Naive B cell (primary cell): Measurements from ENCODE around the gene ACTRT2. TPM values are rescaled to one million over a fixed set of nuclear protein-coding genes. Genes with fewer than 3 reads are reported as not detected.

Experiments used
- ATAC-seq, 2 donors: fragments of 150-1000 bp; cut with Tn5 transposase; 2 replicates each; pipeline ENCODE4 v1.10.0; 2021; ENCODE audit warnings: low read depth in 2 of 2, mild to moderate bottlenecking in 2 of 2, moderate library complexity in 2 of 2
- DNase-seq: peaks from one replicate; pipeline ENCODE4 v3.0.0; 2022
- H3K27ac Mint-ChIP-seq, 6 donors: one replicate each; pipeline ENCODE4 v1.8.0; 2020 to 2022; ENCODE audit warnings: mild to moderate bottlenecking in 6 of 6, mixed read lengths in 6 of 6, moderate library complexity in 5 of 6, inconsistent platforms in 2 of 6
- H3K27me3 Mint-ChIP-seq, 3 donors: one replicate each; pipeline ENCODE4 v1.8.0; 2021 to 2022; ENCODE audit warnings: mixed read lengths in 3 of 3, mild to moderate bottlenecking in 1 of 3
- H3K36me3 Mint-ChIP-seq, 2 donors: one replicate each; pipeline ENCODE4 v1.8.0; 2020 to 2022; ENCODE audit warnings: mixed read lengths in 2 of 2, inconsistent platforms in 1 of 2, mild to moderate bottlenecking in 1 of 2
- H3K4me1 Mint-ChIP-seq, 3 donors: one replicate each; pipeline ENCODE4 v1.8.0; 2020 to 2022; ENCODE audit warnings: mixed read lengths in 3 of 3, inconsistent platforms in 1 of 3, mild to moderate bottlenecking in 1 of 3, moderate library complexity in 1 of 3
- H3K4me3 Mint-ChIP-seq, 8 donors: one replicate each; pipeline ENCODE4 v1.8.0; 2020 to 2022; ENCODE audit warnings: mild to moderate bottlenecking in 8 of 8, mixed read lengths in 8 of 8, moderate library complexity in 8 of 8, inconsistent platforms in 2 of 8
- H3K9me3 Mint-ChIP-seq, 7 donors: one replicate each; pipeline ENCODE4 v1.8.0; 2020 to 2022; ENCODE audit warnings: mixed read lengths in 7 of 7, mild to moderate bottlenecking in 5 of 7, inconsistent platforms in 2 of 7, moderate library complexity in 1 of 7
- polyA plus RNA-seq, 6 donors: library from polyadenylated mRNA; unstranded; fragments of 300-500 nt; fragmentation: Illumina TruSeq; gene quantifications; one replicate each; pipeline ENCODE4 v1.2.3, GENCODE V29; 2021; ENCODE audit warnings: low read depth in 6 of 6

The ACTRT2 gene
- polyA plus RNA-seq, 6 donors from 2014 or later = not detected

GRCh38 chr1:2987773-2988172 is 33.5 kb upstream of the ACTRT2 start:
- no peaks in the 10 kb centered on the region for H3K4me1 Mint-ChIP-seq
- no peak for DNase-seq
- peaks cover 0 to 18% (median 14%) of the 10 kb centered on the region in 3 donors for H3K27me3 Mint-ChIP-seq
- H3K36me3 Mint-ChIP-seq = peaks cover 0 to 10% of the 10 kb centered on the region in 2 donors
- no peak for ATAC-seq
- no peak overlapping the region for H3K27ac Mint-ChIP-seq
- peaks cover 0 to 10% (median 3%) of the 10 kb centered on the region in 7 donors for H3K9me3 Mint-ChIP-seq
- no peak overlapping the region for H3K4me3 Mint-ChIP-seq

GRCh38 chr1:2988256-2988655 is 33.0 kb upstream of the ACTRT2 start:
- Mint-ChIP-seq H3K27me3 (peaks cover 0 to 18% (median 18%) of the 10 kb centered on the region in 3 donors), H3K4me1 (no peaks in the 10 kb centered on the region), H3K4me3 (no peak overlapping the region), H3K9me3 (peaks cover 2 to 10% (median 6%) of the 10 kb centered on the region in 7 donors), H3K27ac (no peak overlapping the region), H3K36me3 (peaks cover 0 to 14% of the 10 kb centered on the region in 2 donors)
- ATAC-seq (no peak), DNase-seq (no peak)

- H3K27ac Mint-ChIP-seq = no peak overlapping the region
Observed at GRCh38 chr1:2989185-2989584, 32.1 kb upstream of the ACTRT2 start.

GRCh38 chr1:2989976-2990375 is 31.3 kb upstream of the ACTRT2 start:
- Mint-ChIP-seq H3K9me3 (peaks cover 12 to 20% (median 16%) of the 10 kb centered on the region in 7 donors), H3K27me3 (peaks cover 0 to 18% (median 18%) of the 10 kb centered on the region in 3 donors), H3K27ac (no peak overlapping the region), H3K36me3 (peaks cover 5 to 22% of the 10 kb centered on the region in 2 donors), H3K4me3 (no peak overlapping the region), H3K4me1 (no peaks in the 10 kb centered on the region)
- no peak for DNase-seq
- no peak for ATAC-seq

More at GRCh38 chr1:2989185-2989584, 32.1 kb upstream of the ACTRT2 start:
- Mint-ChIP-seq H3K9me3 (peaks cover 8 to 16% (median 14%) of the 10 kb centered on the region in 7 donors), H3K4me3 (no peak overlapping the region), H3K4me1 (no peaks in the 10 kb centered on the region), H3K27me3 (peaks cover 0 to 18% (median 18%) of the 10 kb centered on the region in 3 donors), H3K36me3 (peaks cover 4 to 20% of the 10 kb centered on the region in 2 donors)
- DNase-seq = no peak
- no peak for ATAC-seq

- DNase-seq (no peak), ATAC-seq (no peak)
- H3K4me3 Mint-ChIP-seq = no peak overlapping the region
Observed at GRCh38 chr1:2990376-2991115, 30.7 kb upstream of the ACTRT2 start.

GRCh38 chr1:2991753-2992495 is 29.3 kb upstream of the ACTRT2 start:
- Mint-ChIP-seq H3K36me3 (peaks cover 5 to 14% of the 10 kb centered on the region in 2 donors), H3K4me3 (no peak overlapping the region), H3K27me3 (peaks cover 0 to 18% (median 10%) of the 10 kb centered on the region in 3 donors), H3K9me3 (peaks cover 6 to 38% (median 23%) of the 10 kb centered on the region in 7 donors), H3K27ac (no peak overlapping the region), H3K4me1 (no peaks in the 10 kb centered on the region)
- ATAC-seq = no peak
- DNase-seq = no peak

More at GRCh38 chr1:2990376-2991115, 30.7 kb upstream of the ACTRT2 start:
- Mint-ChIP-seq H3K9me3 (peaks cover 12 to 24% (median 19%) of the 10 kb centered on the region in 7 donors), H3K27me3 (peaks cover 0 to 18% (median 18%) of the 10 kb centered on the region in 3 donors), H3K36me3 (peaks cover 5 to 22% of the 10 kb centered on the region in 2 donors), H3K4me1 (no peaks in the 10 kb centered on the region), H3K27ac (no peak overlapping the region)

- peaks cover 5 to 8% of the 10 kb centered on the region in 2 donors for H3K36me3 Mint-ChIP-seq
- DNase-seq (no peak), ATAC-seq (no peak)
- no peak overlapping the region for H3K27ac Mint-ChIP-seq
- no peaks in the 10 kb centered on the region for H3K4me1 Mint-ChIP-seq
- H3K27me3 Mint-ChIP-seq = peaks cover 4 to 24% (median 9%) of the 10 kb centered on the region in 3 donors
- peaks cover 6 to 41% (median 17%) of the 10 kb centered on the region in 7 donors for H3K9me3 Mint-ChIP-seq
- no peak overlapping the region for H3K4me3 Mint-ChIP-seq
Observed at GRCh38 chr1:2998503-2999100, 22.7 kb upstream of the ACTRT2 start.

GRCh38 chr1:2999138-2999537 is 22.1 kb upstream of the ACTRT2 start:
- peaks cover 0 to 1% (median 0%) of the 10 kb centered on the region in 3 donors for H3K4me1 Mint-ChIP-seq
- H3K27me3 Mint-ChIP-seq = peaks cover 4 to 29% (median 9%) of the 10 kb centered on the region in 3 donors
- no peak for ATAC-seq
- H3K27ac Mint-ChIP-seq = no peak overlapping the region
- H3K4me3 Mint-ChIP-seq = no peak overlapping the region
- peaks cover 2% of the 10 kb centered on the region in 2 donors for H3K36me3 Mint-ChIP-seq
- DNase-seq = no peak
- H3K9me3 Mint-ChIP-seq = peaks cover 1 to 35% (median 11%) of the 10 kb centered on the region in 7 donors

- Mint-ChIP-seq H3K27me3 (peaks cover 4 to 30% (median 9%) of the 10 kb centered on the region in 3 donors), H3K9me3 (peaks cover 0 to 31% (median 9%) of the 10 kb centered on the region in 7 donors), H3K27ac (no peak overlapping the region), H3K4me1 (peaks cover 0 to 1% (median 0%) of the 10 kb centered on the region in 3 donors), H3K36me3 (no peaks in the 10 kb centered on the region), H3K4me3 (no peak overlapping the region)
- no peak for DNase-seq
- ATAC-seq = no peak
Observed at GRCh38 chr1:2999571-2999970, 21.7 kb upstream of the ACTRT2 start.

GRCh38 chr1:3000214-3000613 is 21.1 kb upstream of the ACTRT2 start:
- no peaks in the 10 kb centered on the region for H3K36me3 Mint-ChIP-seq
- peaks cover 4 to 30% (median 9%) of the 10 kb centered on the region in 3 donors for H3K27me3 Mint-ChIP-seq
- H3K27ac Mint-ChIP-seq = peak overlapping the region in 1 of 6 donors; percentile 44
- H3K4me3 Mint-ChIP-seq = no peak overlapping the region
- DNase-seq (no peak), ATAC-seq (no peak)
- peaks cover 0 to 29% (median 6%) of the 10 kb centered on the region in 7 donors for H3K9me3 Mint-ChIP-seq
- H3K4me1 Mint-ChIP-seq = peaks cover 0 to 1% (median 0%) of the 10 kb centered on the region in 3 donors

GRCh38 chr1:3000671-3001470 is 20.4 kb upstream of the ACTRT2 start:
- Mint-ChIP-seq H3K27me3 (peaks cover 4 to 30% (median 9%) of the 10 kb centered on the region in 3 donors), H3K4me3 (peak overlapping the region in 1 of 8 donors; percentile 5), H3K4me1 (peaks cover 0 to 1% (median 0%) of the 10 kb centered on the region in 3 donors), H3K27ac (no peak overlapping the region), H3K9me3 (peaks cover 0 to 23% (median 2%) of the 10 kb centered on the region in 7 donors), H3K36me3 (no peaks in the 10 kb centered on the region)
- ATAC-seq (no peak), DNase-seq (no peak)

GRCh38 chr1:3001471-3002348 is 19.6 kb upstream of the ACTRT2 start:
- DNase-seq = no peak
- ATAC-seq = no peak
- Mint-ChIP-seq H3K9me3 (peaks cover 2 to 21% (median 7%) of the 10 kb centered on the region in 7 donors), H3K4me3 (no peak overlapping the region), H3K36me3 (peaks cover 0 to 4% of the 10 kb centered on the region in 2 donors), H3K27me3 (peaks cover 4 to 30% (median 9%) of the 10 kb centered on the region in 3 donors), H3K4me1 (peaks cover 0 to 1% (median 0%) of the 10 kb centered on the region in 3 donors), H3K27ac (no peak overlapping the region)
